ENCODE results near the gene SDC1. TPM values are rescaled to one million over a fixed set of nuclear protein-coding genes. Genes with fewer than 3 reads are reported as not detected.
A peak's percentile ranks its signal among the peaks of the same experiment; 100 is the strongest.

SDC1 gene
- total RNA-seq, 4 donors from 2014 or later: 25.6 to 343 (median 197) TPM

DNA sequence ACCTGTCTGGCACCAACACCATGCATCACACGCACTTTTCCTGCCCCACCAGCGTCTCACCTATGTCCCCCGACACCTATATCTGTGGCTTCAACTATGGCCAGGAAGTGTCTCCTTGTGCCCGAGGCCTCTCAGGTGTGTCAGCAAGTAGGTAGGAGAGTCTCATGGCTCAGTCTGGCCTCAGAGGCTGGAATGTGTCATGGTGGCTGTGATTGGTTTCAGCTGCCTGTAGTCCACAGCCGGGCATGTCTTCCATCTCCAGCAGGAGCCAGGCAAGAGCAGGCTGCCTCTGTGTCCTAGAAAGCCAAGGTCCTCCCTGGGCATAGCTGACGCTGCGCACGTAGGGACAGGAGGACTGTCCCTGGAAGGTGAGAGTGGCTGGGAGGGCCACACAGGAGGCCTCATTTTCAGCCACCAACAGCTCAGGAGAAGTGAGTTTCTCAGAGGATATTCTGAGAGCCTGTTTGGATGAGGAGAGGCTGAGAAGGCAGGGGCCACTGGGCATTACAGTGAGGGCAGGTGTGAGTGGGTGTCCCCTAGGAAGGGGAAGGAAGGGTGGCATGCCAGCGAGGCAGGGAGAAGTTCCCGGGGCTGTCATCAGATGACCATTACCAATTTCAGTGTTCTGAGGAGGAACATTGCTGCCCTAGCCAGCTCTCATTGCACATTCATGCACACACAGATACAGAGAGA is 47.2 kb downstream of the SDC1 start:
- DNase-seq: peak in 2 of 3 donors; percentile 29 to 39
- Histone ChIP-seq H3K9me3 (no peaks in the 10 kb centered on the region), H3K27ac (peak overlapping the region in 1 of 4 donors; percentile 96), H3K4me3 (no peak overlapping the region), H3K4me1 (peaks cover 0 to 31% (median 1%) of the 10 kb centered on the region in 4 donors), H3K36me3 (no peaks in the 10 kb centered on the region), H3K27me3 (no peaks in the 10 kb centered on the region)
- TF ChIP-seq POLR2A (IDR thresholded peaks at IDR 0.05): no peak
- TF ChIP-seq, protein P1, sequence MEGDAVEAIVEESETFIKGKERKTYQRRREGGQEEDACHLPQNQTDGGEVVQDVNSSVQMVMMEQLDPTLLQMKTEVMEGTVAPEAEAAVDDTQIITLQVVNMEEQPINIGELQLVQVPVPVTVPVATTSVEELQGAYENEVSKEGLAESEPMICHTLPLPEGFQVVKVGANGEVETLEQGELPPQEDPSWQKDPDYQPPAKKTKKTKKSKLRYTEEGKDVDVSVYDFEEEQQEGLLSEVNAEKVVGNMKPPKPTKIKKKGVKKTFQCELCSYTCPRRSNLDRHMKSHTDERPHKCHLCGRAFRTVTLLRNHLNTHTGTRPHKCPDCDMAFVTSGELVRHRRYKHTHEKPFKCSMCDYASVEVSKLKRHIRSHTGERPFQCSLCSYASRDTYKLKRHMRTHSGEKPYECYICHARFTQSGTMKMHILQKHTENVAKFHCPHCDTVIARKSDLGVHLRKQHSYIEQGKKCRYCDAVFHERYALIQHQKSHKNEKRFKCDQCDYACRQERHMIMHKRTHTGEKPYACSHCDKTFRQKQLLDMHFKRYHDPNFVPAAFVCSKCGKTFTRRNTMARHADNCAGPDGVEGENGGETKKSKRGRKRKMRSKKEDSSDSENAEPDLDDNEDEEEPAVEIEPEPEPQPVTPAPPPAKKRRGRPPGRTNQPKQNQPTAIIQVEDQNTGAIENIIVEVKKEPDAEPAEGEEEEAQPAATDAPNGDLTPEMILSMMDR (IDR thresholded peaks at IDR 0.05): no peak

GRCh38 chr2:20176760-20177159 is 48.2 kb downstream of the SDC1 start:
- TF ChIP-seq, protein P1 (IDR thresholded peaks at IDR 0.05): no peak
- TF ChIP-seq POLR2A (IDR thresholded peaks at IDR 0.05): no peak
- peaks cover 0 to 31% (median 1%) of the 10 kb centered on the region in 4 donors for H3K4me1 ChIP-seq
- H3K27ac ChIP-seq: no peak overlapping the region
- no peaks in the 10 kb centered on the region for H3K36me3 ChIP-seq
- no peaks in the 10 kb centered on the region for H3K27me3 ChIP-seq
- no peak overlapping the region for H3K4me3 ChIP-seq
- DNase-seq: peak in 1 of 3 donors; percentile 17
- no peaks in the 10 kb centered on the region for H3K9me3 ChIP-seq

DNA sequence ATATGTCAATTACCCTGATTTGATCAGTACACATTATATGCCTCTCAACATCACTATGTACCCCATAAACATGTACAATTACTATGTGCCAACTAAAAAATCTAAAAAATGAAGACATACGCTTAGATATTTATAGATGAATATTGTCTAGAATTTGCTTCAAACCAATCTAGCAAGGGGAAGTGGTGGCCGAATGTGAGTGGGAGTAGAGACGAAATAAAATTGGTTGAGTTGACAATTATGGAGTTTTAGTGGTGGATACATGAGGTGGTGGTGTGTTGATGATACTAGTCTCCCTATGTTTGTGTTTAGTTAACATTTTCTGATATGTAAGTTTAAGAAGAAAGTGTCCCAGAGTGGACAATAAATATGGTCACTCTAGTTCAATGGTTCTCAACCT is 49.0 kb downstream of the SDC1 start:
- no peaks in the 10 kb centered on the region for H3K9me3 ChIP-seq
- no peak overlapping the region for H3K27ac ChIP-seq
- no peak for DNase-seq

GRCh38 chr2:20175267-20175666 is 49.7 kb downstream of the SDC1 start:
- Histone ChIP-seq H3K36me3 (no peaks in the 10 kb centered on the region), H3K27me3 (no peaks in the 10 kb centered on the region), H3K9me3 (no peaks in the 10 kb centered on the region), H3K4me3 (no peak overlapping the region), H3K27ac (no peak overlapping the region), H3K4me1 (peaks cover 0 to 21% (median 1%) of the 10 kb centered on the region in 4 donors)
- DNase-seq: peak in 2 of 3 donors; percentile 13 to 26
- TF ChIP-seq, protein P1 (IDR thresholded peaks at IDR 0.05): no peak

More for the DNA sequence above, 49.0 kb downstream of the SDC1 start:
- Histone ChIP-seq H3K4me3 (no peak overlapping the region), H3K4me1 (peaks cover 0 to 28% (median 1%) of the 10 kb centered on the region in 4 donors), H3K36me3 (no peaks in the 10 kb centered on the region), H3K27me3 (no peaks in the 10 kb centered on the region)
- TF ChIP-seq POLR2A (IDR thresholded peaks at IDR 0.05): no peak
- TF ChIP-seq, protein P1 (IDR thresholded peaks at IDR 0.05): no peak

DNA sequence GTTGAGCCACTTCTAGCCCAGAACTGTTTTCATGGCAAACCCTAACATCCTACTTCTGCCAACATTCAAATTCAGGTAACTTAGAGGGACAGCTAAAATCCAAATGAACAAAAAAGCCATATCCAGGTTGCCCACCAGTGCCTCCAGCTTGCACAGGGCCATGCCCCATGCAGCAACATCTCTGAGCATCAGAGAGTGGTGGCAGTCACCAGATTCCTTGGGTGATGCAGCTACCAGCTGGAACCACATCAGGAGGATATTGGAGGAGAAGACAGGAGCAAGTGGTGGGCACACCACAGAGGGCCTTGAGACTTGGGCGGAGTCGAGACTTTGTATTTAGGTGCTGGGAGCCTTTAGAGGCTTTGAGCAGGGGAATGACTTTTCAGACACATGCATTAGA is 50.5 kb downstream of the SDC1 start:
- peak in 1 of 3 donors; percentile 21 for DNase-seq
- Histone ChIP-seq H3K4me1 (peaks cover 0 to 15% (median 1%) of the 10 kb centered on the region in 4 donors), H3K27me3 (no peaks in the 10 kb centered on the region), H3K27ac (no peak overlapping the region), H3K9me3 (no peaks in the 10 kb centered on the region), H3K36me3 (no peaks in the 10 kb centered on the region), H3K4me3 (no peak overlapping the region)
- TF ChIP-seq, protein P1 (IDR thresholded peaks at IDR 0.05): no peak
- TF ChIP-seq POLR2A (IDR thresholded peaks at IDR 0.05): no peak
